ENCODE data around the gene CHST8.

Gene CHST8

DNA sequence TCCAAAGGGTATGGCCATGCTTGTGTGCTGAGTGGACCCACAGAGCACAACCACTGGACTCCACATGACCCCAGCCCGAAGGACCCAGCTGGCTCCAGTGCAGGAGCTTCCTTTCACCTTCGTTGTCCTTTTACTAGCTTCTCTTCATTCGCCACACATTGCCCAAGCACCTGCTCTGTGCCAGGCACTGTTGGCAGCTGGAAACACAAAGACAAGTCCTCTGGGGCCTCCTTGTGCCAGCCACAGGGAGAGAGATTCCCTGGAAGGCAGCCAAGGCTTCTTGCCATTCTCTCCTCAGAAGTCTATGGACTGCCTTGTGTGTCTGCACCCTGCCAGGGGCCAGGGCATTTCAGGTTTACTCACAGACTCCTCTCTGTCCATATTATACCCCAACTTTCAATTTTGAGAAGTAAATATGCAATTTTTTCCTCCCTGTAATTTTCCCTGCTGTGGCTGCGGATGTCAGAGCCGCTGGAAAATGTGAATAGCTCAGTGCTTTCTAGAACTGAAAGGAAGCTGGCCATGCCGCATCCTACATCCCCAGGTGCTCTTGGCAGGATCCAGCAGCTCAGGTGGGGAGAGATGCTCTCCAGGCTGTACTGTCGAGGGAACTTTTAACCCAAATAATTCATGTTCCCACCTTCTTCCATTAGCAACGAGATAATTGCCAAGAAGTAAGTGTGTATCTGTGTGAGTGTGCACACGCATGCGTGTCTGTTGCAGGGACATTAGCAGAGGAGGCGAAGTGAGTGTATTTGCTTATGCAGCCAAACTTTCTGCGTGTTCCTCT is 57.2 kb downstream of the CHST8 start:
- no peaks in the 10 kb centered on the region for H3K36me3 Mint-ChIP-seq
- ATAC-seq (replicated peaks) (no peak), DNase-seq (no peak)
- H3K27me3 Mint-ChIP-seq = peaks cover 24 to 27% of the 10 kb centered on the region in 2 donors
- peaks cover 0 to 2% of the 10 kb centered on the region in 2 donors for H3K9me3 Mint-ChIP-seq
- H3K27ac Mint-ChIP-seq = no peak overlapping the region
- no peak overlapping the region for H3K4me3 Mint-ChIP-seq
- H3K4me1 Mint-ChIP-seq = no peaks in the 10 kb centered on the region

DNA sequence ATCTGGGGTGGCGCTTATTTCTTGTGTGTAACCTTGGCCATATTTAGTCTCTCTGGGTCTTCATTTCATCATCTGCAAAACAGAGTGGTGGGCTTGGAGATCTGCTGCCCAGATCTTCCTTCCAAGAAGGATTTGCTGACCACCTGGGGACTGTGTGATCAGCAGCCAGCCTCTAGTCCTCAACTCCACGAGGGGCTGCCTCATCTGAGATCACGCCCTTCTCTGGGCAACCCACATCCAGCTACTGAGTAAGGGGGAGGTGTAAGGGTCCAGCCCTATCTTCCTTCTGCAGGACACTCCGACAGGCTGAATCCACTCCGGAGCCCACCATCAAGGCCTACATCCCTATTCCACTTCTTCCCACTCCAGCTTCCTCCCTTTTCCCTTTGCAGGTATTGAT is 57.9 kb downstream of the CHST8 start:
- H3K4me3 Mint-ChIP-seq = no peak overlapping the region
- no peaks in the 10 kb centered on the region for H3K36me3 Mint-ChIP-seq
- no peaks in the 10 kb centered on the region for H3K4me1 Mint-ChIP-seq
- no peak overlapping the region for H3K27ac Mint-ChIP-seq
- DNase-seq = no peak
- peaks cover 24 to 28% of the 10 kb centered on the region in 2 donors for H3K27me3 Mint-ChIP-seq
- no peak for ATAC-seq (replicated peaks)
- peaks cover 0 to 2% of the 10 kb centered on the region in 2 donors for H3K9me3 Mint-ChIP-seq

DNA sequence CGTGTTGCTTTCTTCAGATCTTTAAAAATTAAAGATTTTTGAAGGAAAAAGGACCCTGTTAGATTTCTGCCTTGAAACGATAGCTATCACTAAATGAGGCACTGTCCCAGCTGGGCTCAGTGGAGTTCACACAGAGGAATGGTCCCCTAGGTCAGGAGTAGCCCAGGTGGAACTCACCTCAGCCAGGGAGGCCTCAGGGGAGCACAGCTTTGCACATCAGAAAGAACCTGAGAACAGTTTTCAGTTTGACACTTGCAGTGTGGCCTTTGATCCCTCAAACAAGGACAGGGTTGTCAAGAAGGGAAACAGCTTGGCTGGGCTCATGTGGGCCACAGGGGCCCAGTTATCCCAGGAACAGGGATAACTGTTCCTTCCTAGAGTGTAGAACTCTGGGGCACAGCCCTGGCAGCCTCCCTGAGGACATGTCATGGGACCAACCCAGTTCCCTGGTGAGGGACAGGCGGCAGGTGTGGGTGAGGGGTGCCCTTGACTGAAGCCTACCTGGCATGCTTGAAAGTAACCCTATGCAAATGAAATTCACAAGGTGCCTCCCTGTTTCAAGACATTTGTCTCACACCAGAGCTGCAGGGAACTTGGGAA is 59.4 kb downstream of the CHST8 start:
- no peaks in the 10 kb centered on the region for H3K4me1 Mint-ChIP-seq
- ATAC-seq (replicated peaks) (no peak), DNase-seq (no peak)
- H3K27me3 Mint-ChIP-seq = peaks cover 26 to 37% of the 10 kb centered on the region in 2 donors
- H3K4me3 Mint-ChIP-seq = no peak overlapping the region
- no peaks in the 10 kb centered on the region for H3K36me3 Mint-ChIP-seq
- H3K9me3 Mint-ChIP-seq = peaks cover 0 to 2% of the 10 kb centered on the region in 2 donors
- H3K27ac Mint-ChIP-seq = no peak overlapping the region

DNA sequence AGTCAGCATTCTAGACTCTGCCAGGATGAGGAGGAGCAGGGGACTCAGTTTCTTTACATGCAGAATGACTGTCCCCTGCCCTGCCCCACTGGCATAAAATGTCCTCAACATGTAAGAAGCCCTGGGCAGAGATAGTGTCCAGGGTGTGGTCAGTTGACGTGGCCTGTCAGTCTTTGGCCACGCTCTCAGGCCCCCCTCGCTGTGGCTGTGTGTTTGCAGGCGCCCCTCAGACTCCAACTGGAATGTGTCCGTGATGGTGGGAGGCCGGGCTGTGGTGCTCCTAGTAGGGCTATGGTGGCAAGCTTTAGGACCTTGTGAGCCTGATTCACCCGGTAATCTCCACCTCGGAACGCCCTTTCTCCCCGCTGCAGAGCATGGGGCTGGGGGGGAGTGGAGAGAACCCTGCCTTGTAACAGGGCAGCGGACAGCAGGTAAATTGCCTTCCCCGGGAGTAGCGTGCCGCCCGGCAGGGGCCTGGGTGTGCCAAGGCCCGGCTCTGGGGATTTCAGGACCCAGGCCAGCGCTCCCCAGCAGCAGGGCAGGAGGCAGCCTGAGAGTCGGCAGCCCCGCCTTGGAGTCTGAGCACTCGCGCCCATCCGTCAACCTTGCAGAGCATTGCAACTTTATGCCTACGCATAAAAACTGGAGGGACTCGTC is 62.3 kb downstream of the CHST8 start:
- H3K27me3 Mint-ChIP-seq = peaks cover 36 to 47% of the 10 kb centered on the region in 2 donors
- H3K27ac Mint-ChIP-seq = no peak overlapping the region
- H3K36me3 Mint-ChIP-seq = no peaks in the 10 kb centered on the region
- H3K4me1 Mint-ChIP-seq = no peaks in the 10 kb centered on the region
- no peaks in the 10 kb centered on the region for H3K9me3 Mint-ChIP-seq
- ATAC-seq (replicated peaks) (peak in 1 of 2 donors; percentile 49), DNase-seq (no peak)
- H3K4me3 Mint-ChIP-seq = no peak overlapping the region

DNA sequence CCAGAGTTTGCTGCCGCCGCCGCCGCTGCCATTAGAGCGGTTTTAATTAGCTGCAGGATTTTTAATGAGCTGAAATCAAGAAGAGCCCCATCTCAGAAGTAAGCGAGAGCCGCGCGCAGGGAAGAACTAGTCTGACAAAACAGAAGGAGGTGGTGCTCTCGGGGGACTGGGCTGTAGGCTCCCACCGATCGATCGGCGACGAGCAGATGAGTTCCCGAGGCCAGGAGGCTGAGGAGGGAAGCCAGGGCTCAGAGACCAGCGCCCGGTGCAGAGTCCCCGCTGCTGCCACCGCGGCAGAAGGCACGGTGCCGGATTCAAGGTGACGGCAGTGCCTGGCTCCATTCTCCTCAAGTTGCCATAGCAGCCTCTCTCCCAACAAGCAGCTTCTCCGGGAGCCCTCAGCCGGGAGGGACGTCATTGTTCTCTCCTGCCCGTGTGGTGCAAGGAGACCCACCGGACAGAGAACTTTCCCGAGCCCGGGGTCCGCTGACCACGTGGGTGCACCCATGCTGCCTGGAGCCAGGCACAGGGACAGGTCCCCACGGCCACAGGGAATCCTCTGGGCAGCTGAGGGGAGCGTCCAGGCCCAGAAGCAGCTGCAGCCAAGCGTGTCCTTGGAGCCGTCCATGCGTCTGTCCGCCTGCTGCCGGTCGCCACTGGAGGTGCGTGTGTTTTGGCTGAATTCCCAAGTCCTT is 62.9 kb downstream of the CHST8 start:
- Mint-ChIP-seq H3K27ac (no peak overlapping the region), H3K36me3 (no peaks in the 10 kb centered on the region), H3K27me3 (peaks cover 36 to 47% of the 10 kb centered on the region in 2 donors), H3K4me1 (no peaks in the 10 kb centered on the region), H3K9me3 (no peaks in the 10 kb centered on the region), H3K4me3 (no peak overlapping the region)
- no peak for ATAC-seq (replicated peaks)
- no peak for DNase-seq

DNA sequence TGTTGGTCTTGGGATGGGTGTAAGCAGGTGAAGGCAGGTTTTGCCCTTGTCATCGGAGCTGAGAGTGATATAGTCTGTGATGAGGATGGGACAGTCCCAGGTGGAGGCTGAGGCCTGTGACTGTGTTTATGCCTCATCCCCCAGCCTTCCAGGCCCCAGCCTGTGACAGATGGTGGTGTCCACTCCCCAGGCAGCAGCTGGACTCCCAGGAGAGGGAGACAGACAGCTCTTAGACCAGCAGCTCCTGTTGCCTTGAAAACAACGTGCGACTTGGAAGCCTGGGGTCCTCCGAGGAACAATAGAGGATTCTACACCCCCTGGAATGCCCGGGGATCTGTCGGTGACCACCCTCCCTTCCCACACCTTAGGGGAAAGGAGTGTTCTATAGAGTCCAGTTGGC is 63.8 kb downstream of the CHST8 start:
- H3K9me3 Mint-ChIP-seq = no peaks in the 10 kb centered on the region
- H3K27me3 Mint-ChIP-seq = peaks cover 36 to 47% of the 10 kb centered on the region in 2 donors
- H3K27ac Mint-ChIP-seq = no peak overlapping the region
- no peaks in the 10 kb centered on the region for H3K4me1 Mint-ChIP-seq
- no peak for DNase-seq
- no peak overlapping the region for H3K4me3 Mint-ChIP-seq
- no peak for ATAC-seq (replicated peaks)
- no peaks in the 10 kb centered on the region for H3K36me3 Mint-ChIP-seq

DNA sequence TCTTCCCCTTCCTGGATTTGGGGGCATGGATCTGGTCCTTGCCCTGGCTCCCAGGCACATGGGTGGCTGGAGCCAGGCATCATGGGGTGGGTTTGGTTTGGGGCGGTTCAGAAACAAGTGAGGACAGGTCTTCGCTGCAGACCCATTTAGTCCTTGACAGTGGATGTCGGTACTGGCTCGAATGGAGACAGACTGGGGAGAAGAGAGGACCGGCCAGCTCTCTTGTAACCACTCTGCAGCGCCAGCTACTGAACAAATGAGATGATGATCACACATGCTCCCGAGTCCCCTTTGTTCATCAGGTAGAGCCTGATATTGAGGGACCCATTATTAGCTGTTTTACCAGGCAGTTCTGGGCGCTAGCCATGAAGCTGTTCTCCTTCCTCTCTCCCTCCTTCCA is 64.5 kb downstream of the CHST8 start:
- Mint-ChIP-seq H3K27ac (no peak overlapping the region), H3K9me3 (no peaks in the 10 kb centered on the region), H3K4me3 (no peak overlapping the region), H3K36me3 (no peaks in the 10 kb centered on the region), H3K27me3 (peaks cover 36 to 47% of the 10 kb centered on the region in 2 donors), H3K4me1 (no peaks in the 10 kb centered on the region)
- DNase-seq (no peak), ATAC-seq (replicated peaks) (no peak)

DNA sequence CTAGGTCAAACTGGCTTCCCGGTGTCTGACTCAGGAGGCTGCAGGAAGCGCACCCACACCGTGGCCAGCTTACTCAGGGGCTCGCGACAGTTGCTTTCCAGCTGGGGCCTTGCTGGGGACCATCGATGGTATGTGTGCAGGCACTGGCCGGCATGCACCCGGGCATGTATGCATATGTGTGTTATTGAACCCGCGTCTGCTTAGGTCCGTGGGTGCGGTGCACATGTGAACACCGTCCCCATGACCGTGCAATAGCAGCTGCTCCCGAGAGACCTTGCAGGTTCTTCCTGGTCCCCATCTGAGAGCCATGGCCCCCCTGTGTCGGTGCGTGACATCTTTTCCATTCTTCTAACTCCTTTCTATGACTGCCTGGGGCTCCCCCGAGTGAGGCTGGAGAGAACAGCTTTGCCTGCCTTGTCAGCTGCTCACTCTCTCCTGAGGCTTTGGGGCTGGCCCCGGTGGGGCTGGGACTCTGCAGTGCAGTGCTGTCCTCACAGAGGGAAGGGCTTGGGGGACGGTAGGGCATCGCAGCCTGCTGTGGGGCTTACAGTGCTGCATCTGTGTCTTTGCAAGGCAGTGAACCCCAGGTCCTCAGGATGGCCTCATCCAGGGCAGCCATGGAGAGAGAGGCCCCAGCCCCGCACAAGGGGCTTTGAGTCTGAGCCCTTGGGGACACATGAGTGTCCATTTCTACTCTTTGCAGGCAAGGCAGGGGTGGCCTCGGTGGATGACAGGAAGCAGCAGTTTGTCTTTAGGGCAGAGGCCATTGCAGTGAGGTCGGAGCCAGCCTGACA is 65.1 kb downstream of the CHST8 start:
- peaks cover 36 to 47% of the 10 kb centered on the region in 2 donors for H3K27me3 Mint-ChIP-seq
- no peak for ATAC-seq (replicated peaks)
- no peak overlapping the region for H3K27ac Mint-ChIP-seq
- no peak for DNase-seq
- H3K4me1 Mint-ChIP-seq = no peaks in the 10 kb centered on the region
- no peaks in the 10 kb centered on the region for H3K9me3 Mint-ChIP-seq
- H3K4me3 Mint-ChIP-seq = no peak overlapping the region
- H3K36me3 Mint-ChIP-seq = no peaks in the 10 kb centered on the region

DNA sequence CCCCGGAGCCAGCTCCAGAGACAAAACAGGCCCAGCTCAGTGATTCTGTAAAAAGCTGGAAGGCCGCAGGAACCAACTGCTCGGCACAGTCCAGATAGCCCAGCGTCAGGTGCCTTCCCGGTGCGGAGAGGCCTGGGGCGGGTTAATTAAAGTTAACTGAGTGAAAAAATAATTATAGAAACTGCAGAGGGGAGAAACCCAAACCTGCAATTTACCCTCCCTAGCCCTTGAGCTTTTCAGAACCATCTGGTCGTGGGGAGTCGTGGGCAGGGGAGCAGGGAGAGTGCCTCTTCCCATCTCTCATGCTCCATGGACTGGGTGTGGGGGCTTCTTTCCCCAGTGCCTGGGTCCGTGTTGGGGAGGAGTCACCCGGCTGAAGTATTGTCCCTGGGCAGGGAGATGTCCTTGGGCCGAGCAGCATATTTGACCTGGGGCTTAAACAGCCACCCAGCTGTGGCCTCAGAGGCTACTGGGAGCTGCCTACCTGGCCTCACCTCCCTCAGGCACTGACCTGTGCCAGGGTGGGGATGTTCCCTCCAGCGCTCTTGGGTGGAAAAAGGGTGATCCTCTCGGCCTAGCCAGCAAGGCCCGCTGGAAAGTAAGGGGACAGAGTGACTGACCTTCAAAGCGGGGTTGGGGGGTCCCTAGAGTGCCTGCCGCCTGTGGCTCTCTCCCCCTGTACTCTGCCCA is 65.9 kb downstream of the CHST8 start:
- H3K27me3 Mint-ChIP-seq = peaks cover 33 to 44% of the 10 kb centered on the region in 2 donors
- no peak overlapping the region for H3K4me3 Mint-ChIP-seq
- no peak for ATAC-seq (replicated peaks)
- no peak for DNase-seq
- no peaks in the 10 kb centered on the region for H3K36me3 Mint-ChIP-seq
- H3K27ac Mint-ChIP-seq = no peak overlapping the region
- H3K9me3 Mint-ChIP-seq = no peaks in the 10 kb centered on the region
- no peaks in the 10 kb centered on the region for H3K4me1 Mint-ChIP-seq

DNA sequence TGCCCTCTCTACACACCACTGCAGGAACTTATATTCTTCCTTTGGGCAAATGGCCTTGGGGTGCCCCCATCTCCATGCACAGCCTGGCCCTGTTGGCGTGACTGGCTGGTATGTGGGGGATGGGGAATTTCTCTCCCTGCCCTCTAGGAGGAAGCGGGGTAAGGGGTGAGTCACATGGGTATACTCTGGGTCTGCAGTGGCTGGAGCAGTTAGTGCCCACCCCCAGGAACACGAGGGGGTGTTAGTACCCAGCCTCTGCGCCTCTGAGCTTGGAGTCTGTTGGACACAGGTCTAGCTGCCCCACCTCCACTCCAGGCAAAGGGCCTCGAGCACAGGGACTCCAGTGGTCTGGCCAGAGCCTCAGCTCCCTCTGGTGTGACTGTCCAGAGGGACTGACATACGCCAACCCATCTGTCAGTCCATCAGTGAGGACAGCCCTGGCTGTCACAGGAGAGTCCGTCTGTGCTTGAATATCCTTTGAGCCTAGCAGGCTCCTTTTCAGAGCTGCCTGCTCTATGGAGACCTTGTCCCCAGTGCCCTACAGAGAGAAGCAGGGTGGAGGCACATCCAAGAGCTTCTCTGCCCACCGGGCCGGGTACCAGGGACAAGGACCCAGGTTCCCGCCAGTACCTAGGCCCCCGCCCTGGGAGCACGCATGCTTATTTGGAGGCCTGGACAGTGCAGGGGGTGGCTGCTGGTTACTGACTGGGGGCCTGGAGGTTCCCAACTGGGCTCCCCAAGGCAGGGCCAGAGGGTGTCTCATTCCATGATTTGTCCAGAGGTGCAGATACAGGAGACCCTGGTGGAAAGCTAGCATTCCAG is 66.6 kb downstream of the CHST8 start:
- Mint-ChIP-seq H3K36me3 (no peaks in the 10 kb centered on the region), H3K9me3 (no peaks in the 10 kb centered on the region), H3K27ac (no peak overlapping the region), H3K4me3 (no peak overlapping the region), H3K27me3 (peaks cover 29 to 36% of the 10 kb centered on the region in 2 donors), H3K4me1 (no peaks in the 10 kb centered on the region)
- ATAC-seq (replicated peaks) (no peak), DNase-seq (no peak)

DNA sequence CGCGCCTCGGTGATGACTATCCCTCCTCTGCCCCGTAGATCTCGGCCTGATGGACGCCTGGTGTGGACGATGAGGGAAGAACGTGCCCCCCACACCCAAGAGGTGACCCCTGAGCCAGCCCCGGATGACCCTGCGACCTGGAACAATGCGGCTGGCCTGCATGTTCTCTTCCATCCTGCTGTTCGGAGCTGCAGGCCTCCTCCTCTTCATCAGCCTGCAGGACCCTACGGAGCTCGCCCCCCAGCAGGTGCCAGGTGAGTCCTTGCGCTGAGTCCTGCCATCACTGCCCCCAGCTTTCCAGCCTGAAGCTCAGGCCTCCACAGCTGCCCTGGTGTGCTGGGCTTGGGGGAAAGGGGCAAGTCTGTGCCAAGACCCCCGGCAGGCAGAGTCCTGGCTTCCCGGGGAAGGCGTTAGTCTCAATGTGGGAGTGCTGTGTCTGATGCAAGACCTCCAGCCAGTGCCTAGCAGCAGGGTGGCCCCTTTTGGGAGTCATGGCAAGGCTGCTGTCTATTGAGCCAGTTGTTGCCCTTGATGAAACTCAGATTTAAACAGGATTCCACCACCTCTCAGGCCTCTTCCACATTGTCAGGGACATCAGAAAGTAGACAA is 67.5 kb downstream of the CHST8 start:
- Mint-ChIP-seq H3K27ac (no peak overlapping the region), H3K27me3 (peaks cover 28 to 29% of the 10 kb centered on the region in 2 donors), H3K36me3 (no peaks in the 10 kb centered on the region), H3K4me3 (no peak overlapping the region), H3K4me1 (no peaks in the 10 kb centered on the region), H3K9me3 (no peaks in the 10 kb centered on the region)
- DNase-seq (no peak), ATAC-seq (replicated peaks) (no peak)

DNA sequence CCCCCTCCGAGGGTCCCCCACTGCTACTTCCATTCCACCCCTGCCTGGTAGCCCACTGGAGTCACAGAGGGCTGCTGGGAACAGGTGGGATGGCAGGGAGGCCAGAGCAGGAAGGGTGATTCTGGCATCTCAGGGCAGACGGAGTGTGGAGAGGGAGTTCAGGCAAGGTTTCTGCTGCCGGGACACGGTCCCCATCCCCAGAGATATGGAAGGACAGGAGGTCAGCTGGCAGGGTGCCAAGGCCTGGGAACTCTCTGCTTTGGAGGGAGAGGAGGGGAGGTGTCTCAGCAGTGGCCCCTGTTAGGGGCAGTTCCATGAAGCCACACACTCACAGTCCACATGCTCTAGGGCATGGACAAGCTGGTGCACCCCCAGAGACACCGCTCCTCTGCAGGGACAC is 68.1 kb downstream of the CHST8 start:
- DNase-seq (no peak), ATAC-seq (replicated peaks) (no peak)
- Mint-ChIP-seq H3K9me3 (no peaks in the 10 kb centered on the region), H3K27ac (no peak overlapping the region), H3K4me1 (no peaks in the 10 kb centered on the region), H3K4me3 (no peak overlapping the region), H3K27me3 (peaks cover 22 to 23% of the 10 kb centered on the region in 2 donors), H3K36me3 (no peaks in the 10 kb centered on the region)
